Measurements from ENCODE around the gene MTARC1.

Gene MTARC1

GRCh38 chr1:220764757-220765156 is 22.0 kb upstream of the MTARC1 start:
- WGBS: 96% methylated on average over 3 of the region's 3 CpGs

GRCh38 chr1:220767312-220768125 is 19.2 kb upstream of the MTARC1 start:
- WGBS: 83% methylated on average over 3 of the region's 8 CpGs
- H3K27me3 ChIP-seq (ENCODE audit: control insufficient read depth in 1 of 2, insufficient read depth in 1 of 2, low read length in 2 of 2): no peaks in the 10 kb centered on the region
- peaks cover 0 to 12% of the 10 kb centered on the region in 2 experiments for H3K36me3 ChIP-seq (ENCODE audit: control insufficient read depth in 1 of 2, insufficient read depth in 2 of 2, low read depth in 1 of 2, low read length in 2 of 2)
- no peaks in the 10 kb centered on the region for H3K9me3 ChIP-seq (ENCODE audit: control insufficient read depth, low read length)
- H2AFZ ChIP-seq (ENCODE audit: low read depth, low read length): no peak overlapping the region
- H4K91ac ChIP-seq (ENCODE audit: low read length): no peak overlapping the region
- peak overlapping the region; percentile 9 for H3K9ac ChIP-seq (ENCODE audit: low read length)
- H3K4me3 ChIP-seq (ENCODE audit: insufficient read depth in 1 of 2, low read depth in 1 of 2, low read length in 2 of 2): peak overlapping the region in 1 of 2 experiments; percentile 5
- H3K27ac ChIP-seq (ENCODE audit: low read length, poor library complexity, severe bottlenecking): no peak overlapping the region
- DNase-seq: peak; percentile 71
- no peak overlapping the region for H3K4ac ChIP-seq (ENCODE audit: low read depth in 1 of 2, low read length in 2 of 2)
- H3K14ac ChIP-seq (ENCODE audit: low read length in 2 of 2): no peak overlapping the region
- H2BK15ac ChIP-seq (ENCODE audit: low read depth, poor library complexity, severe bottlenecking): no peak overlapping the region
- H2BK120ac ChIP-seq (ENCODE audit: low read depth, low read length): no peak overlapping the region
- no peak overlapping the region for H3K23ac ChIP-seq (ENCODE audit: low read length in 2 of 2)
- H2AK5ac ChIP-seq (ENCODE audit: low read length, severe bottlenecking): no peak overlapping the region
- H3K4me2 ChIP-seq (ENCODE audit: low read length, poor library complexity, severe bottlenecking): no peak overlapping the region
- H3K18ac ChIP-seq (ENCODE audit: low read depth in 1 of 2, low read length in 2 of 2): no peak overlapping the region
- no peaks in the 10 kb centered on the region for H3K4me1 ChIP-seq (ENCODE audit: control insufficient read depth, insufficient read depth, low read depth, low read length)
- H2BK5ac ChIP-seq (ENCODE audit: low read depth, low read length, poor library complexity, severe bottlenecking): no peak overlapping the region
- no peaks in the 10 kb centered on the region for H3K79me1 ChIP-seq (replicated peaks; ENCODE audit: low read length, poor library complexity, severe bottlenecking)
- H4K8ac ChIP-seq (ENCODE audit: low read length): no peak overlapping the region
- no peak overlapping the region for H2BK12ac ChIP-seq (ENCODE audit: low read length in 2 of 2)

More at GRCh38 chr1:220764757-220765156, 22.0 kb upstream of the MTARC1 start:
- Histone ChIP-seq H4K91ac (ENCODE audit: low read length) (no peak overlapping the region), H2AK5ac (ENCODE audit: low read length, severe bottlenecking) (no peak overlapping the region), H3K4me2 (ENCODE audit: low read length, poor library complexity, severe bottlenecking) (no peak overlapping the region), H3K14ac (ENCODE audit: low read length in 2 of 2) (no peak overlapping the region), H2BK12ac (ENCODE audit: low read length in 2 of 2) (no peak overlapping the region), H3K79me1 (replicated peaks; ENCODE audit: low read length, poor library complexity, severe bottlenecking) (no peaks in the 10 kb centered on the region), H3K23ac (ENCODE audit: low read length in 2 of 2) (no peak overlapping the region), H3K4me3 (ENCODE audit: insufficient read depth in 1 of 2, low read depth in 1 of 2, low read length in 2 of 2) (no peak overlapping the region), H2BK15ac (ENCODE audit: low read depth, poor library complexity, severe bottlenecking) (no peak overlapping the region), H3K18ac (ENCODE audit: low read depth in 1 of 2, low read length in 2 of 2) (no peak overlapping the region), H3K36me3 (ENCODE audit: control insufficient read depth in 1 of 2, insufficient read depth in 2 of 2, low read depth in 1 of 2, low read length in 2 of 2) (peaks cover 0 to 7% of the 10 kb centered on the region in 2 experiments), H2BK5ac (ENCODE audit: low read depth, low read length, poor library complexity, severe bottlenecking) (no peak overlapping the region), H3K27ac (ENCODE audit: low read length, poor library complexity, severe bottlenecking) (no peak overlapping the region), H3K27me3 (ENCODE audit: control insufficient read depth in 1 of 2, insufficient read depth in 1 of 2, low read length in 2 of 2) (no peaks in the 10 kb centered on the region), H4K8ac (ENCODE audit: low read length) (no peak overlapping the region), H3K4me1 (ENCODE audit: control insufficient read depth, insufficient read depth, low read depth, low read length) (no peaks in the 10 kb centered on the region), H2BK120ac (ENCODE audit: low read depth, low read length) (no peak overlapping the region), H3K4ac (ENCODE audit: low read depth in 1 of 2, low read length in 2 of 2) (no peak overlapping the region), H3K9me3 (ENCODE audit: control insufficient read depth, low read length) (no peaks in the 10 kb centered on the region), H2AFZ (ENCODE audit: low read depth, low read length) (no peak overlapping the region), H3K9ac (ENCODE audit: low read length) (no peak overlapping the region)
- no peak for DNase-seq

GRCh38 chr1:220768126-220768601 is 18.5 kb upstream of the MTARC1 start:
- Histone ChIP-seq H3K9me3 (ENCODE audit: control insufficient read depth, low read length) (no peaks in the 10 kb centered on the region), H3K27ac (ENCODE audit: low read length, poor library complexity, severe bottlenecking) (no peak overlapping the region), H3K36me3 (ENCODE audit: control insufficient read depth in 1 of 2, insufficient read depth in 2 of 2, low read depth in 1 of 2, low read length in 2 of 2) (peaks cover 0 to 9% of the 10 kb centered on the region in 2 experiments), H4K91ac (ENCODE audit: low read length) (no peak overlapping the region), H3K4me2 (ENCODE audit: low read length, poor library complexity, severe bottlenecking) (no peak overlapping the region), H2BK5ac (ENCODE audit: low read depth, low read length, poor library complexity, severe bottlenecking) (no peak overlapping the region), H2AK5ac (ENCODE audit: low read length, severe bottlenecking) (no peak overlapping the region), H2BK12ac (ENCODE audit: low read length in 2 of 2) (no peak overlapping the region), H3K9ac (ENCODE audit: low read length) (no peak overlapping the region), H2AFZ (ENCODE audit: low read depth, low read length) (no peak overlapping the region), H3K27me3 (ENCODE audit: control insufficient read depth in 1 of 2, insufficient read depth in 1 of 2, low read length in 2 of 2) (no peaks in the 10 kb centered on the region), H3K23ac (ENCODE audit: low read length in 2 of 2) (no peak overlapping the region), H3K4me3 (ENCODE audit: insufficient read depth in 1 of 2, low read depth in 1 of 2, low read length in 2 of 2) (peak overlapping the region in 1 of 2 experiments; percentile 5), H3K4ac (ENCODE audit: low read depth in 1 of 2, low read length in 2 of 2) (no peak overlapping the region), H4K8ac (ENCODE audit: low read length) (no peak overlapping the region), H3K79me1 (replicated peaks; ENCODE audit: low read length, poor library complexity, severe bottlenecking) (no peaks in the 10 kb centered on the region), H3K4me1 (ENCODE audit: control insufficient read depth, insufficient read depth, low read depth, low read length) (no peaks in the 10 kb centered on the region), H2BK120ac (ENCODE audit: low read depth, low read length) (no peak overlapping the region), H3K14ac (ENCODE audit: low read length in 2 of 2) (no peak overlapping the region), H2BK15ac (ENCODE audit: low read depth, poor library complexity, severe bottlenecking) (no peak overlapping the region), H3K18ac (ENCODE audit: low read depth in 1 of 2, low read length in 2 of 2) (no peak overlapping the region)
- DNase-seq: no peak
- WGBS: 67% methylated on average over 3 of the region's 5 CpGs

- Histone ChIP-seq H3K18ac (ENCODE audit: low read depth in 1 of 2, low read length in 2 of 2) (no peak overlapping the region), H3K9me3 (ENCODE audit: control insufficient read depth, low read length) (no peaks in the 10 kb centered on the region), H2BK12ac (ENCODE audit: low read length in 2 of 2) (no peak overlapping the region), H3K4me3 (ENCODE audit: insufficient read depth in 1 of 2, low read depth in 1 of 2, low read length in 2 of 2) (no peak overlapping the region), H3K36me3 (ENCODE audit: control insufficient read depth in 1 of 2, insufficient read depth in 2 of 2, low read depth in 1 of 2, low read length in 2 of 2) (peaks cover 0 to 9% of the 10 kb centered on the region in 2 experiments), H4K91ac (ENCODE audit: low read length) (no peak overlapping the region), H4K8ac (ENCODE audit: low read length) (no peak overlapping the region), H3K4me1 (ENCODE audit: control insufficient read depth, insufficient read depth, low read depth, low read length) (no peaks in the 10 kb centered on the region), H3K27ac (ENCODE audit: low read length, poor library complexity, severe bottlenecking) (no peak overlapping the region), H3K9ac (ENCODE audit: low read length) (no peak overlapping the region), H2AFZ (ENCODE audit: low read depth, low read length) (no peak overlapping the region), H3K4me2 (ENCODE audit: low read length, poor library complexity, severe bottlenecking) (no peak overlapping the region), H2BK15ac (ENCODE audit: low read depth, poor library complexity, severe bottlenecking) (no peak overlapping the region), H3K27me3 (ENCODE audit: control insufficient read depth in 1 of 2, insufficient read depth in 1 of 2, low read length in 2 of 2) (no peaks in the 10 kb centered on the region), H3K23ac (ENCODE audit: low read length in 2 of 2) (no peak overlapping the region), H3K14ac (ENCODE audit: low read length in 2 of 2) (no peak overlapping the region), H2BK120ac (ENCODE audit: low read depth, low read length) (no peak overlapping the region), H3K79me1 (replicated peaks; ENCODE audit: low read length, poor library complexity, severe bottlenecking) (no peaks in the 10 kb centered on the region), H3K4ac (ENCODE audit: low read depth in 1 of 2, low read length in 2 of 2) (no peak overlapping the region), H2AK5ac (ENCODE audit: low read length, severe bottlenecking) (no peak overlapping the region), H2BK5ac (ENCODE audit: low read depth, low read length, poor library complexity, severe bottlenecking) (no peak overlapping the region)
- no peak for DNase-seq
- WGBS: over 99% methylated on average over 9 of the region's 13 CpGs
Observed at GRCh38 chr1:220769205-220769604, 17.5 kb upstream of the MTARC1 start.

Data from mesenchymal stem cell (in vitro differentiated cells and primary cell).